Chondrocyte (in vitro differentiated cells): ENCODE data around the gene KIF3A. TPM values are rescaled to one million over a fixed set of nuclear protein-coding genes. Genes with fewer than 3 reads are reported as not detected.
A peak's percentile ranks its signal among the peaks of the same experiment; 100 is the strongest.

Experiments
- DNase-seq: peaks from one replicate; pipeline ENCODE4 v3.0.0; 2021; ENCODE audit warnings: mixed read lengths, low spot score
- H3K27ac Mint-ChIP-seq: one replicate; pipeline ENCODE4 v1.8.0; 2021; ENCODE audit warnings: mild to moderate bottlenecking, moderate library complexity, mixed read lengths; ENCODE audit not compliant: unreplicated experiment
- H3K27me3 Mint-ChIP-seq: 2 replicates; pipeline ENCODE4 v1.8.0; 2021; ENCODE audit warnings: low read depth, mixed read lengths
- H3K36me3 Mint-ChIP-seq: 2 replicates; pipeline ENCODE4 v1.8.0; 2021; ENCODE audit warnings: low read depth, mixed read lengths
- H3K4me1 Mint-ChIP-seq: 2 replicates; pipeline ENCODE4 v1.8.0; 2021; ENCODE audit warnings: low read depth, mild to moderate bottlenecking, mixed read lengths
- H3K4me3 Mint-ChIP-seq: one replicate; pipeline ENCODE4 v1.8.0; 2021; ENCODE audit warnings: mild to moderate bottlenecking, moderate library complexity, mixed read lengths; ENCODE audit not compliant: unreplicated experiment
- H3K9me3 Mint-ChIP-seq: 2 replicates; pipeline ENCODE4 v1.8.0; 2021; ENCODE audit warnings: low read depth, mixed read lengths
- total RNA-seq: library from RNA; stranded (reverse); gene quantifications from 3 replicates; pipeline ENCODE4 v1.2.1, GENCODE V29; 2021
- TF ChIP-seq, protein P1 (sequence below): fragments of 200-600 bp; sonication (generic); IDR thresholded peaks from 2 replicates; pipeline ENCODE4 v1.5.0; 2021; ENCODE audit warnings: antibody characterized with exemption, mild to moderate bottlenecking, moderate library complexity

KIF3A gene
- total RNA-seq, 1 donor from 2014 or later: 16.2 TPM

DNA sequence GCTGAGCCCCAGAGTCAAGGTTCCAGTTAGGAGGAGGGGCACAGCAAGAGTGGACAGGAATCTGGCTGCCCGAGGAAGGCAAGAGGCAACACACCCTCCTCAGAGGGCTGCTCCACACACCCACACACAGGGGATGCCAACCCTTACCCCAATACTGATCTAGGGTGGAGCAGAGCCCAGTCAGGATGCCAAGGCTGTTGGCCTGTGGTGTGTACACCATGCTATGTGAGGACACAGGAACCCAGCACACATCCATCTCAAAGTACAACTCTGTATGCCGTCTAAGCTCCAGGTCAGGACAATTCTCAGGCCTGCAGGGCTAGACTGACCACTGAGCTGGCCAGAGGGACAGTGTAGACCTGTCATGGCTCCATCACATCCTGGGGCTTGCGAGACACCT is 37.1 kb upstream of the KIF3A start:
- peak; percentile 40 for DNase-seq
- peak overlapping the region; percentile 80 for H3K27ac Mint-ChIP-seq
- TF ChIP-seq, protein P1, sequence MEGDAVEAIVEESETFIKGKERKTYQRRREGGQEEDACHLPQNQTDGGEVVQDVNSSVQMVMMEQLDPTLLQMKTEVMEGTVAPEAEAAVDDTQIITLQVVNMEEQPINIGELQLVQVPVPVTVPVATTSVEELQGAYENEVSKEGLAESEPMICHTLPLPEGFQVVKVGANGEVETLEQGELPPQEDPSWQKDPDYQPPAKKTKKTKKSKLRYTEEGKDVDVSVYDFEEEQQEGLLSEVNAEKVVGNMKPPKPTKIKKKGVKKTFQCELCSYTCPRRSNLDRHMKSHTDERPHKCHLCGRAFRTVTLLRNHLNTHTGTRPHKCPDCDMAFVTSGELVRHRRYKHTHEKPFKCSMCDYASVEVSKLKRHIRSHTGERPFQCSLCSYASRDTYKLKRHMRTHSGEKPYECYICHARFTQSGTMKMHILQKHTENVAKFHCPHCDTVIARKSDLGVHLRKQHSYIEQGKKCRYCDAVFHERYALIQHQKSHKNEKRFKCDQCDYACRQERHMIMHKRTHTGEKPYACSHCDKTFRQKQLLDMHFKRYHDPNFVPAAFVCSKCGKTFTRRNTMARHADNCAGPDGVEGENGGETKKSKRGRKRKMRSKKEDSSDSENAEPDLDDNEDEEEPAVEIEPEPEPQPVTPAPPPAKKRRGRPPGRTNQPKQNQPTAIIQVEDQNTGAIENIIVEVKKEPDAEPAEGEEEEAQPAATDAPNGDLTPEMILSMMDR: no peak
- H3K9me3 Mint-ChIP-seq: no peaks in the 10 kb centered on the region
- no peaks in the 10 kb centered on the region for H3K27me3 Mint-ChIP-seq
- H3K4me1 Mint-ChIP-seq: peaks cover 66% of the 10 kb centered on the region
- H3K36me3 Mint-ChIP-seq: no peaks in the 10 kb centered on the region
- peak overlapping the region; percentile 80 for H3K4me3 Mint-ChIP-seq

DNA sequence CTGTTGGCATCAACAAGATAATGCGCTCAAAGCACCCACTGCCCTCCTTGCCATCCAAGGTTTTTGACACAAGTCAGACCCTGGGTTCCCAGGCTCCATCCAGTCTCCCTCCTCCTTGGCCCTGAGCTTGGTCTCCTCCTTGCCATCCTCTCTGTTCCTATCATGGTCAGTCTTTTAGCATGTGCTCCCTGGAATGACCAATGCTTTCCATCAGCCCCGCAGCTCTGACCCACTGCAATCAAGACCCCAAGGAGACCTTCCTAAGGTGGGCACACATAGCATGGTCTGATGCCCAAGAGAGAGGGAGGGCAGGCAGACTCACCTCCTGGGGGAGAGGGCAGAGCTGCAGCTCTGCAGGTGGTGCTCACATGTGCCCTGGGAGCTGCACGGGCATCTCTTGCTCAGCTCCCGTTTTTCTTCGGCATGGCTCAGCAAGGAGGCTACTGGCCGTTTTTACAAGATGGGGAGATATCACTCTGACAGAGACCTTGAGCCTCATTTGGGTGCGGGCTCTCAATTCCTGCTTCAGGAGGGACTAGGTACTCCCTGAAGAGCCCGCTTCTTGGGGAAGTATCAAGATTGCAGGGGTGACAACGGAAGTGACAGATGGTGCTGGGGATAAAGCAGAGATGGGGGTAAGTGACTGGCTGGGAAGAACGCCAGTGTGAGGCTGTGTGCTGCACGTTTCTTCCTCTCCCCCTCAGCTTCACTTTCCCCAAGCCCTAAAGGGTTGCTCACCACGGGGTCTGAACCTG is 36.4 kb upstream of the KIF3A start:
- Mint-ChIP-seq H3K4me1 (peaks cover 72% of the 10 kb centered on the region), H3K36me3 (no peaks in the 10 kb centered on the region), H3K27me3 (no peaks in the 10 kb centered on the region), H3K9me3 (no peaks in the 10 kb centered on the region), H3K27ac (peak overlapping the region; percentile 80), H3K4me3 (no peak overlapping the region)
- TF ChIP-seq, protein P1: no peak
- peak; percentile 57 for DNase-seq

DNA sequence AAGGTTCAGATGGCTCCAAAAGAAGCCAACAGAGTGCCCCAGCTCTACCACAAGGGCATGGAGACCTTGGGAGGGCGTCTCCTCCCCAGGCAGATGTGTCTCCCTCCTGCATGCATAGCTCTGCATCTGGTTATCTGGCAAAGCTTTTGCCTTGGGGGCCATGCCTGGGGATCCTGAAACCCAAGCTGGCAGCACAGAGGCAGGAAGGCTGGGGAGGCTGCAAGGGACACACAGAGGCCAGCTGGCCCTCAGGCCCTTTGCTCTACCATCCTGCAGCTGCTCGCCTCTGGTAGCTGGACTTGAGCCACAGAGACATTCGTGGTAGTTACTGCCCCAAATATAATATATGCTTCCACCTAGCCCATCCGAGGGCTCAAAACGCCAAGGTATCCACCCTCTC is 35.8 kb upstream of the KIF3A start:
- H3K9me3 Mint-ChIP-seq: no peaks in the 10 kb centered on the region
- peak; percentile 35 for DNase-seq
- TF ChIP-seq, protein P1: no peak
- no peak overlapping the region for H3K4me3 Mint-ChIP-seq
- H3K36me3 Mint-ChIP-seq: no peaks in the 10 kb centered on the region
- H3K27me3 Mint-ChIP-seq: no peaks in the 10 kb centered on the region
- peak overlapping the region; percentile 95 for H3K27ac Mint-ChIP-seq
- H3K4me1 Mint-ChIP-seq: peaks cover 75% of the 10 kb centered on the region

DNA sequence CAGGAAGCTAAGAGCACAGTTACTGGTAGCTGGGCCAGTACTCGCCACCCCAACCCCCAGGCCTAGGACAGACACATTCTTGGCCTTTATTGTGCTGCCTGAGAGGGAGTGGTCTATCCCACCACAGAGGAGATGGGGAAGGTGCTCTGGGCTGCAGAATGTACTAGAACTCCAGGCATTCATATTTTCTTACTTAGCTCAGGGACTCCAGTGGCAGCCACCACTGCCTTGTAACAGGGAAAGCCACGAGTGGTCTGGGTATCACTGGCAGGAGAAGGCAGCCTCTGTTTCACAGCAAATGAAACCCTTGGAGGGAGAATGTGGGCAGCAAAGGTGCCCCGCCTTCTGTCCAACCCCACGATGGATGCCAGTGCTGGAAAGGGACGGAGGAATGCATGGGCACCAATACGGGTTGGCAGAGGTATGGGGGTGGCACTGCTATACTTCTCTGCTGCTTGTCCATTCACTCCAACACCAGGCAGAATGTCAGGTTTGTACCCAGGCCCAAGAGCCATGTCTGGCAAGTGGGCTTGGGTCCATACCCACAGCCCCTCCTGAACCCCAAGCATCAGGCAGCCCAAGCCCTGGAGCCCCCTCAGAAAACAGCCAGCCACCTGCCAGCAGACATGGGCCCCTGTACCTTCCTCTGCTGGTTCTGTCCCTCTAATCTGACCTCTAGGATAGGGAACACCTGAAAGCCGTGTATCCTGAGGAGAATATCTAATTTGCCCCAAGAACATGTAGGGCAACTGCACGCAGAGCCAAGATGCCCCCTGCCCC is 35.1 kb upstream of the KIF3A start:
- Mint-ChIP-seq H3K9me3 (no peaks in the 10 kb centered on the region), H3K27ac (peak overlapping the region; percentile 95), H3K27me3 (no peaks in the 10 kb centered on the region), H3K4me3 (no peak overlapping the region), H3K36me3 (no peaks in the 10 kb centered on the region), H3K4me1 (peaks cover 77% of the 10 kb centered on the region)
- DNase-seq: peak; percentile 47
- TF ChIP-seq, protein P1: no peak

DNA sequence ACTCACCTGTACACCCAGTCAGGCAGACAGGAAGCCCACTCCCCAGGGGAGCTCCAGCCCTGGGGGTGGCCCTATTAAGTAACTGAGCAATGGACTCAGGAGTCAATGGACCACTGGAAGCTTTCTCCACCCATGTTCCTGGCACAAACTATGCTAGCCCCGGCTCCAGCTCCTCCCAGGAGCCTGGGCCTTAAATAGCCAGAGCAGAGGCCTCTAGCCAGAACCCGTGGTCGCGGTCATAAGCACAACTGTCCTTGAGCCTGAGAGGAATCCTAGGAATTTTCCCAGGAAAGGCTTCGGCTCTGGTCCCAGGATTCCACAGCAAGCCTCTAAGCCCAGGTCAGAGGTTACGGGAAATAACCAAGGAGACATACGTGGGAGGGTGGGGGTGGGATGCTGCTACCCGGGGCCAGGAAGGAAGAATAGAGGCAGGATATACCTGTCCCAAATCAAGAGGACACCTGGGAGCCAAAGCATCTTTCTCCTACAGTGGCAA is 34.2 kb upstream of the KIF3A start:
- Mint-ChIP-seq H3K9me3 (no peaks in the 10 kb centered on the region), H3K4me3 (no peak overlapping the region), H3K36me3 (no peaks in the 10 kb centered on the region), H3K27me3 (no peaks in the 10 kb centered on the region), H3K27ac (peak overlapping the region; percentile 95), H3K4me1 (peaks cover 86% of the 10 kb centered on the region)
- DNase-seq: peak; percentile 42
- TF ChIP-seq, protein P1: no peak
